ENCODE results near the gene SLC23A3.

DNA sequence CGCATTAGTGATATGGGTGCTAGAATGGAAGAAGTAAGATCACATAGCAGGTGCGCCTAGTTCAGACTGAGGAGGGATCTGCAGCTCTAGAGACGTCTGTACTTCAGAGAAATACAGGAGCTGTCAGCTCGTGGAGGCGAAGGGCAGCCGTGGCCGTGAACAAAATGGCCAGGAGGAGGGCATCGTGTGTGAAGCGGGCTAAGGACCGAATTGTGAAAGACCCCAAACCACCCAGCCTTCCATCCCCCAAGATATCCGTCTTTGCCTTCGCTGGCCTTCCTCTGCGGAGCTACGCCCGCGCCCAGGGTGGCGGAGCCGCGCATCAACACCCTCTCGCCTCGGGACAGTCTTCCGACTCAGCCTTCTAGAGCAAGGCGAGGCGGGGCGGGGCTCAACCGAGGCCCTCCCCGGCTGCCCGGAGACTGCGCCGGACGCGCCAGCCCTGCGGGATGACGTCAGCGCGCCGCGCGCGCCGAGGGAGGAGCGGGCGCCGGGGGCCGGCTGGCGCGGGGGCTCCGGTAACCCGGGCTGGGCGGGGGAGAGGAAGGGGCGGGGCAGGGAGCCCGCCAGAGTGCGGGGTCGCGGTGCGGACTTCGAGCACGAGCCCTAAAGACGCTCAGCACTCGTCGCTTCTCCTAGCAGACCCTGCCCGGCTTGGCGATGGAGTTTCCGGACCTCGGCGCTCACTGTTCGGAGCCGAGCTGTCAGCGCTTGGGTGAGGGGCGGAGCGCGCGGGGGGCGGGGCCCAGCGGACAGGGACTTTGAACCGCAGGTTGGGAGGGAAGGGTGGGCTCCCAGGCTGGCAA, 36.7 kb upstream of the SLC23A3 start, which contains the start of gene ZFAND2B:
- TF ChIP-seq, protein P1, sequence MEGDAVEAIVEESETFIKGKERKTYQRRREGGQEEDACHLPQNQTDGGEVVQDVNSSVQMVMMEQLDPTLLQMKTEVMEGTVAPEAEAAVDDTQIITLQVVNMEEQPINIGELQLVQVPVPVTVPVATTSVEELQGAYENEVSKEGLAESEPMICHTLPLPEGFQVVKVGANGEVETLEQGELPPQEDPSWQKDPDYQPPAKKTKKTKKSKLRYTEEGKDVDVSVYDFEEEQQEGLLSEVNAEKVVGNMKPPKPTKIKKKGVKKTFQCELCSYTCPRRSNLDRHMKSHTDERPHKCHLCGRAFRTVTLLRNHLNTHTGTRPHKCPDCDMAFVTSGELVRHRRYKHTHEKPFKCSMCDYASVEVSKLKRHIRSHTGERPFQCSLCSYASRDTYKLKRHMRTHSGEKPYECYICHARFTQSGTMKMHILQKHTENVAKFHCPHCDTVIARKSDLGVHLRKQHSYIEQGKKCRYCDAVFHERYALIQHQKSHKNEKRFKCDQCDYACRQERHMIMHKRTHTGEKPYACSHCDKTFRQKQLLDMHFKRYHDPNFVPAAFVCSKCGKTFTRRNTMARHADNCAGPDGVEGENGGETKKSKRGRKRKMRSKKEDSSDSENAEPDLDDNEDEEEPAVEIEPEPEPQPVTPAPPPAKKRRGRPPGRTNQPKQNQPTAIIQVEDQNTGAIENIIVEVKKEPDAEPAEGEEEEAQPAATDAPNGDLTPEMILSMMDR (optimal IDR thresholded peaks at IDR 0.05 in 1 of 3, IDR thresholded peaks at IDR 0.05 in 1 of 3, conservative IDR thresholded peaks at IDR 0.05 in 1 of 3; ENCODE audit: extremely low read depth in 1 of 3, insufficient read depth in 2 of 3, low read length in 3 of 3): peak in 1 of 3 experiments; percentile 2
- TF ChIP-seq EZH2 (IDR thresholded peaks at IDR 0.05; ENCODE audit: low read length): no peak

All from keratinocyte (primary cell).